Muscle layer of colon (tissue), 2 donors: Measurements from ENCODE around the gene METTL1.
A peak's percentile ranks its signal among the peaks of the same experiment; 100 is the strongest.

Source experiments
- H3K27ac ChIP-seq: one replicate; pipeline ENCODE4 v1.7.0; 2013; ENCODE audit warnings: low read depth, mild to moderate bottlenecking, low read length, moderate library complexity
- H3K27me3 ChIP-seq, 2 donors: one replicate each; pipeline ENCODE4 v1.7.0; 2013; ENCODE audit warnings: low read length in 2 of 2, mild to moderate bottlenecking in 2 of 2; ENCODE audit not compliant: insufficient read depth in 2 of 2, control insufficient read depth in 1 of 2
- H3K36me3 ChIP-seq: one replicate; pipeline ENCODE4 v1.7.0; 2013; ENCODE audit warnings: mild to moderate bottlenecking, low read length; ENCODE audit not compliant: insufficient read depth
- H3K4me1 ChIP-seq: one replicate; pipeline ENCODE4 v1.7.0; 2013; ENCODE audit warnings: mild to moderate bottlenecking, low read length; ENCODE audit not compliant: insufficient read depth
- H3K4me3 ChIP-seq, 2 donors: one replicate each; pipeline ENCODE4 v1.7.0; 2013; ENCODE audit warnings: low read length in 2 of 2, low read depth in 1 of 2, mild to moderate bottlenecking in 1 of 2, moderate library complexity in 1 of 2
- H3K9ac ChIP-seq: one replicate; pipeline ENCODE4 v1.7.0; 2013; ENCODE audit warnings: low read length
- H3K9me3 ChIP-seq: one replicate; pipeline ENCODE4 v1.7.0; 2013; ENCODE audit warnings: mild to moderate bottlenecking, low read length
- donor health status: abdominal sarcoma.
- donor health status: Adenocarcinoma of cecum.

Gene METTL1

DNA sequence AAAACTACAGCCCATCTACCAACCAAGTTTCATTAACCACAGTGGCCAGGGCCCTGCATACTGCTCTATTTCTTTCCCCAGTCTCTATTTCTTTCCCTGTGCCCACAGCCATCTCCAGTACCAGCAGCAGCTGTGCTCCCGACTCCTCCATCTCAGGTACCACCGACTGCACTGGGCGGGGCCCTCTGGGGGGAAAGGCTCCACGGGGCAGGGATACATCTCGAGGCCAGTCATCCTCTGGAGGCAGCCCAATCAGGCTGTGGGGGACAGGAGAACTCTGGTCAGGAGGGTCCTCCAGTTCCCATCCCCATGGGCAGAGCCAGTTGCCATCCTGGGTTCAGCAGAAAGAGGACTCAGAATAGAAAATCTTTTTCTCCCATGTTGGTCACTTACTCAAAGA is 22.8 kb downstream of the METTL1 start:
- peaks cover 42% of the 10 kb centered on the region for H3K36me3 ChIP-seq
- H3K9me3 ChIP-seq = no peaks in the 10 kb centered on the region
- no peak overlapping the region for H3K9ac ChIP-seq
- no peaks in the 10 kb centered on the region for H3K27me3 ChIP-seq
- no peak overlapping the region for H3K4me3 ChIP-seq
- H3K27ac ChIP-seq = no peak overlapping the region
- peaks cover 36% of the 10 kb centered on the region for H3K4me1 ChIP-seq

DNA sequence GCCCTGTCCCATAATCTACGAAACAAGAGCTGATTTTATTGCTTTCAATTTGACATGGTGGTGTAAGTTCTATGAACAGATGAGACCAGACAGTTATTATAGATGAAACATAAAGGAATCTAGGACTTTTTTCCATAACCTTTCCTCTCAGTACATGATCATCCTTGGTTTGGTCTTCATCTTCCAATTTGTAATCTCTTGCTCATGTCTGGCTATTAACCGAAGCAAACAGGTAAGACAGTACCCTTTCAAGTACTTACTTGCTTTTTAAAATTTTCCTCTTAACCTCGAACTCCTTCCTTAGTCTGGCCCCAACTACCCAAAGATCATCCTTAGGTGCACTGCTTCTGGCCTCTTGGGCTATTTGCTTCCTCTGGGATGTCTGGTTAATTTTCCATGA is 25.9 kb downstream of the METTL1 start:
- peak overlapping the region; percentile 97 for H3K9ac ChIP-seq
- peak overlapping the region; percentile 77 to 95 for H3K4me3 ChIP-seq
- H3K36me3 ChIP-seq = peaks cover 42% of the 10 kb centered on the region
- H3K27me3 ChIP-seq = no peaks in the 10 kb centered on the region
- no peaks in the 10 kb centered on the region for H3K9me3 ChIP-seq
- peaks cover 23% of the 10 kb centered on the region for H3K4me1 ChIP-seq
- peak overlapping the region; percentile 77 for H3K27ac ChIP-seq

- H3K9me3 ChIP-seq = no peaks in the 10 kb centered on the region
- peak overlapping the region; percentile 97 for H3K9ac ChIP-seq
- H3K36me3 ChIP-seq = peaks cover 38% of the 10 kb centered on the region
- H3K4me3 ChIP-seq = peak overlapping the region; percentile 77 to 95
- H3K27ac ChIP-seq = peak overlapping the region; percentile 77
- no peaks in the 10 kb centered on the region for H3K27me3 ChIP-seq
- H3K4me1 ChIP-seq = peaks cover 17% of the 10 kb centered on the region
Observed at GRCh38 chr12:57745485-57745881, 26.4 kb downstream of the METTL1 start.

DNA sequence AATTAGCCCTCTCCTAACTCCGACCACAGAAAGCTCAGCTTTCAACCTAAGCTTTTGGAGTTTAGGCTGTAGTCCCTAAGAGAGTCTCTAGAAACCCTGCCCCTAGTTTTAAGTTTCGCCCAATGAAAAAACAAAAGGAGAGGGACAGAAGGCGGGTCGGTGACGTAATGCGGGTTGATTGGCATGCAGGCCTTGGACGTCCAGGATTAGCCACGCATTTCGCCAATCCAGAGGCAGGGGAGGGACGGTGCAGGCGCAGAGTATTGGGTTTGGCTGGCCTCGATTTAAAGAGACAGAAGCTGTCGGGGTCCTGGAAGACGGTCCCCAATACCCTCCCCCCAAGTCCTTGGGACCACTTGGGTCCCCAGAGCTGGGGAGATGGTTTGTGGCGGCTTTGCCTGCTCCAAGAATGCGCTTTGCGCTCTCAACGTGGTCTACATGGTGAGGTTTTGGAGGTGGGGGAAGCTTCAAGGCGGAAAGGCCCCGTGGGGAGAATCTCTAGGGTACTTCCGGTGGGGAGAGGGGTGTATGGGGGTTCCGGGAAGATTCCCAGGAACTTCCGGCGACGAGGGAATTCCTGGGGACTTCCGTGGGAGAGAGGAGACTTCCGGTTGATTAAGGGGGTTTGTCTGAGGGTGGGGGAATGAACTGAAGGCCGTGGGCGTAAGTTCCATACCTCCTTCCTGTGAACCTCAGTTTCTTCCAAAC is 27.0 kb downstream of the METTL1 start, which contains the start of gene TSPAN31:
TSPAN31 (plus strand) TSS at position 263 of the 708 bp plus-strand sequence; CDS start at position 379, 116 bp downstream.
- Histone ChIP-seq H3K9me3 (no peaks in the 10 kb centered on the region), H3K4me3 (peak within 1 kb of the TSS; percentile 77 to 95), H3K27me3 (peaks cover under 1 to 4% of the 10 kb centered on the region in 2 donors), H3K27ac (peak within 1 kb of the TSS; percentile 77), H3K9ac (peak within 1 kb of the TSS; percentile 97), H3K36me3 (peaks cover 34% of the 10 kb centered on the region), H3K4me1 (peaks cover 15% of the 10 kb centered on the region)

- H3K9ac ChIP-seq = no peak overlapping the region
- H3K27me3 ChIP-seq = peaks cover 7 to 10% of the 10 kb centered on the region in 2 donors
- H3K36me3 ChIP-seq = peaks cover 29% of the 10 kb centered on the region
- peaks cover 15% of the 10 kb centered on the region for H3K4me1 ChIP-seq
- H3K27ac ChIP-seq = peak overlapping the region; percentile 77
- H3K9me3 ChIP-seq = no peaks in the 10 kb centered on the region
- peak overlapping the region; percentile 77 to 95 for H3K4me3 ChIP-seq
Observed at GRCh38 chr12:57744194-57744776, 27.6 kb downstream of the METTL1 start.

GRCh38 chr12:57743769-57744168 is 28.1 kb downstream of the METTL1 start:
- H3K4me1 ChIP-seq = peaks cover 15% of the 10 kb centered on the region
- H3K36me3 ChIP-seq = peaks cover 26% of the 10 kb centered on the region
- no peak overlapping the region for H3K4me3 ChIP-seq
- no peak overlapping the region for H3K9ac ChIP-seq
- H3K27me3 ChIP-seq = peaks cover 11 to 16% of the 10 kb centered on the region in 2 donors
- H3K27ac ChIP-seq = no peak overlapping the region
- H3K9me3 ChIP-seq = no peaks in the 10 kb centered on the region

- Histone ChIP-seq H3K4me1 (peaks cover 18% of the 10 kb centered on the region), H3K36me3 (peaks cover 11% of the 10 kb centered on the region), H3K27ac (no peak overlapping the region), H3K4me3 (no peak overlapping the region), H3K9me3 (no peaks in the 10 kb centered on the region), H3K9ac (no peak overlapping the region), H3K27me3 (peaks cover 15 to 32% of the 10 kb centered on the region in 2 donors)
Observed at GRCh38 chr12:57741844-57742738, 29.8 kb downstream of the METTL1 start.

GRCh38 chr12:57741413-57741789 is 30.5 kb downstream of the METTL1 start:
- Histone ChIP-seq H3K4me3 (no peak overlapping the region), H3K9ac (no peak overlapping the region), H3K27ac (no peak overlapping the region), H3K9me3 (no peaks in the 10 kb centered on the region), H3K27me3 (peaks cover 22 to 39% of the 10 kb centered on the region in 2 donors), H3K36me3 (peaks cover 6% of the 10 kb centered on the region), H3K4me1 (peaks cover 25% of the 10 kb centered on the region)

DNA sequence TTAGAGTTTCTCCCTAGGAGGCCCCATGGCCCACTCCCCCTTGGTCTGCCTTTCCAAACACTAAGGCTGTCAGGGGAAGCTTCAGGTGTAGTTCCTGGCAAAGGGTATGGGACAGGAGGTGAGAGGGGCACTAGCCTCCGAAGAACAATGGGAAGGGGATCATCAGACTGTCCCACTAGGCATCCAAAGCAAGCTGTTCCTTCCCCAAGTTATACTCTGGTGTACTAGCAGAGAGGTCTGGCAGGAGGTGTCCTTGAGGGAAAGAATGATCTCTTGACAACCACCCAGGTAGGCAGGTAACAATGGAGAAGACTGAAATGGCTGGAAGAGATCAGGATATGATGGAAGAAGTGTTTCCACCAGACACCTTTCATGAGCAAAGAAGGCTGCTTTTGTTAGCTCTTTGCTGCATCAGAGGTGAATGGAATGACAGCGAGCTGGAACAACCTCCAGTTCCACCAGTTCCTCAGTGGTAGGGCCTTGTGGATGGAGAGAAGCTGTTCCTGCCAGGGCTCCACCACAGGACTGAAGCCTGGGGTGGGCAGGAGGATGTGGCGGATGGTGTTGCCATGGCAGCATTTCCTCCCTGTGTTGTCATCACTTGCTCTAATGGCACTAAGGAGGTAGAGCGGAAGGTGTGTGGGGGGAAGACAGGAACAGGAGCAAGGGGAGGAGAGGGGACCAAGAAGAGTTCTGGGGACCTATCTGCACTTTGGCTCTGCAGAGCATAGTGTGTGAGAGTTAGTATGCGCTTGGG is 31.1 kb downstream of the METTL1 start:
- Histone ChIP-seq H3K4me1 (peaks cover 26% of the 10 kb centered on the region), H3K4me3 (no peak overlapping the region), H3K27ac (no peak overlapping the region), H3K36me3 (peaks cover under 1% of the 10 kb centered on the region), H3K27me3 (peaks cover 26 to 45% of the 10 kb centered on the region in 2 donors), H3K9me3 (no peaks in the 10 kb centered on the region), H3K9ac (no peak overlapping the region)

DNA sequence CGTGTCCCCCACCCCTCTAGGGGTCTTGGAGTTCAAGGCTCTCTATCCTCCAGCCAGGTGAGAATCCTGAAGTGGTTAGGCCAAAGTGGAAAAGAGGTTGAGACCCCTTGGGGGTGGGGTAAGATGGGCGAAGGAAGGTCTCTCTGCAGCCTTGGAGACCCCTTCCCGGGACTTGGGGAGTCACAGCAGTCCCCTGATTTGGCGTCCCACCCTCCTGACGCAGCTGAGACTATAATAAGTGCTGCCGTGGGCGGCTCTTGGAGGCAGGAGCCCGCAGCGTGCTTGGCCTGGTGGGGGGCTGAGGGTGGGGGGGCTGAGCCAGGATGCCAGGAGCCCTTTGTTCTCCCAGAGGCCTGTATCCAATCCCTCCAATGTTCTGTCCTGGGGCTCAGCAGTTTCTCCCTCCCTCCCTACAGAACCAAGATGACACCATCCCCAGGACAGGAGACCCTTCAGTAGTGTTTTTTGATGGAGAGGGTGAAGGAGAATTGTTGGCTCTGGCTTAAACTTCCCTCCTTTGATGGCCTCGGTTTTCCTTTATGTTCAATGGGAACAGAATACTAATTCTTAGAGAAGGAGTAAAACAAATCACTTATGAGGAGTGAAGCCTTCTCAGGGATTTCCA is 31.9 kb downstream of the METTL1 start:
- Histone ChIP-seq H3K4me1 (peaks cover 25% of the 10 kb centered on the region), H3K27ac (no peak overlapping the region), H3K9ac (no peak overlapping the region), H3K36me3 (no peaks in the 10 kb centered on the region), H3K4me3 (no peak overlapping the region), H3K27me3 (peaks cover 34 to 53% of the 10 kb centered on the region in 2 donors), H3K9me3 (no peaks in the 10 kb centered on the region)
